Neuron (in vitro differentiated cells): ENCODE results near the gene NLK.

Experiments
- H2AFZ ChIP-seq: one replicate; pipeline ENCODE4 v1.6.1; 2013; ENCODE audit warnings: low read depth, mild to moderate bottlenecking, inconsistent platforms, low read length, moderate library complexity
- H3K27me3 ChIP-seq: one replicate; pipeline ENCODE4 v1.6.1; 2013; ENCODE audit warnings: low read length; ENCODE audit not compliant: insufficient read depth
- H3K36me3 ChIP-seq: one replicate; pipeline ENCODE4 v1.6.1; 2013; ENCODE audit warnings: low read length; ENCODE audit not compliant: insufficient read depth
- H3K4me1 ChIP-seq: one replicate; pipeline ENCODE4 v1.6.1; 2013; ENCODE audit warnings: low read length; ENCODE audit not compliant: insufficient read depth
- H3K4me3 ChIP-seq: 2 replicates; pipeline ENCODE4 v1.5.1; 2013; ENCODE audit warnings: mild to moderate bottlenecking, low read length, moderate library complexity
- H3K9me3 ChIP-seq: one replicate; pipeline ENCODE4 v1.6.1; 2013; ENCODE audit warnings: low read length

The NLK gene

GRCh38 chr17:28041844-28042656 is 427 bp upstream of the NLK start:
- peaks cover 6% of the 10 kb centered on the region for H3K36me3 ChIP-seq
- H3K4me1 ChIP-seq, result peaks cover 32% of the 10 kb centered on the region
- H3K27me3 ChIP-seq, result no peaks in the 10 kb centered on the region
- H3K4me3 ChIP-seq, result peak overlapping the region; percentile 80
- no peak overlapping the region for H2AFZ ChIP-seq
- no peaks in the 10 kb centered on the region for H3K9me3 ChIP-seq

- peaks cover 6% of the 10 kb centered on the region for H3K36me3 ChIP-seq
- H2AFZ ChIP-seq, result no peak overlapping the region
Measured at GRCh38 chr17:28042721-28043291, 329 bp downstream of the NLK start.

GRCh38 chr17:28043296-28043695 is 819 bp downstream of the NLK start:
- no peak overlapping the region for H2AFZ ChIP-seq
- no peaks in the 10 kb centered on the region for H3K9me3 ChIP-seq
- peak overlapping the region; percentile 20 for H3K4me3 ChIP-seq
- H3K4me1 ChIP-seq, result peaks cover 38% of the 10 kb centered on the region
- H3K36me3 ChIP-seq, result peaks cover 6% of the 10 kb centered on the region
- H3K27me3 ChIP-seq, result no peaks in the 10 kb centered on the region

More at GRCh38 chr17:28042721-28043291, 329 bp downstream of the NLK start:
- H3K9me3 ChIP-seq, result no peaks in the 10 kb centered on the region
- H3K27me3 ChIP-seq, result no peaks in the 10 kb centered on the region
- H3K4me3 ChIP-seq, result peak overlapping the region; percentile 80
- H3K4me1 ChIP-seq, result peaks cover 35% of the 10 kb centered on the region

- H2AFZ ChIP-seq, result no peak overlapping the region
- peaks cover 6% of the 10 kb centered on the region for H3K36me3 ChIP-seq
- H3K9me3 ChIP-seq, result no peaks in the 10 kb centered on the region
- H3K4me3 ChIP-seq, result peak overlapping the region; percentile 20
- peaks cover 38% of the 10 kb centered on the region for H3K4me1 ChIP-seq
- H3K27me3 ChIP-seq, result no peaks in the 10 kb centered on the region
Measured at GRCh38 chr17:28043741-28044140, 1.3 kb downstream of the NLK start.

GRCh38 chr17:28045304-28045703 is 2.8 kb downstream of the NLK start:
- Histone ChIP-seq H3K4me1 (peaks cover 38% of the 10 kb centered on the region), H3K27me3 (no peaks in the 10 kb centered on the region), H3K36me3 (peaks cover 6% of the 10 kb centered on the region), H3K9me3 (no peaks in the 10 kb centered on the region), H2AFZ (no peak overlapping the region), H3K4me3 (no peak overlapping the region)

GRCh38 chr17:28046034-28046825 is 3.8 kb downstream of the NLK start:
- H3K27me3 ChIP-seq, result no peaks in the 10 kb centered on the region
- H3K9me3 ChIP-seq, result no peaks in the 10 kb centered on the region
- no peak overlapping the region for H3K4me3 ChIP-seq
- H2AFZ ChIP-seq, result no peak overlapping the region
- peaks cover 33% of the 10 kb centered on the region for H3K4me1 ChIP-seq
- H3K36me3 ChIP-seq, result peaks cover 6% of the 10 kb centered on the region

GRCh38 chr17:28047806-28048205 is 5.3 kb downstream of the NLK start:
- Histone ChIP-seq H3K4me1 (peaks cover 27% of the 10 kb centered on the region), H3K9me3 (no peaks in the 10 kb centered on the region), H3K4me3 (no peak overlapping the region), H3K27me3 (no peaks in the 10 kb centered on the region), H3K36me3 (peaks cover 6% of the 10 kb centered on the region), H2AFZ (no peak overlapping the region)

- Histone ChIP-seq H3K27me3 (no peaks in the 10 kb centered on the region), H3K9me3 (no peaks in the 10 kb centered on the region), H2AFZ (no peak overlapping the region), H3K4me1 (peaks cover 18% of the 10 kb centered on the region), H3K36me3 (peaks cover 6% of the 10 kb centered on the region), H3K4me3 (no peak overlapping the region)
Measured at GRCh38 chr17:28049071-28049470, 6.6 kb downstream of the NLK start.

- no peaks in the 10 kb centered on the region for H3K36me3 ChIP-seq
- no peak overlapping the region for H3K4me3 ChIP-seq
Measured at GRCh38 chr17:28053044-28053670, 10.7 kb downstream of the NLK start.

GRCh38 chr17:28053725-28054124 is 11.2 kb downstream of the NLK start:
- Histone ChIP-seq H3K36me3 (no peaks in the 10 kb centered on the region), H3K4me1 (peaks cover 2% of the 10 kb centered on the region), H3K9me3 (no peaks in the 10 kb centered on the region), H3K27me3 (no peaks in the 10 kb centered on the region), H2AFZ (no peak overlapping the region), H3K4me3 (no peak overlapping the region)

More at GRCh38 chr17:28053044-28053670, 10.7 kb downstream of the NLK start:
- no peaks in the 10 kb centered on the region for H3K27me3 ChIP-seq
- no peak overlapping the region for H2AFZ ChIP-seq
- H3K4me1 ChIP-seq, result peaks cover 2% of the 10 kb centered on the region
- no peaks in the 10 kb centered on the region for H3K9me3 ChIP-seq

GRCh38 chr17:28055546-28056275 is 13.2 kb downstream of the NLK start:
- H3K27me3 ChIP-seq, result no peaks in the 10 kb centered on the region
- H3K36me3 ChIP-seq, result no peaks in the 10 kb centered on the region
- H2AFZ ChIP-seq, result no peak overlapping the region
- peaks cover 2% of the 10 kb centered on the region for H3K4me1 ChIP-seq
- H3K9me3 ChIP-seq, result no peaks in the 10 kb centered on the region
- no peak overlapping the region for H3K4me3 ChIP-seq

GRCh38 chr17:28056276-28056620 is 13.8 kb downstream of the NLK start:
- H2AFZ ChIP-seq, result no peak overlapping the region
- no peak overlapping the region for H3K4me3 ChIP-seq

More at GRCh38 chr17:28056276-28056620, 13.8 kb downstream of the NLK start:
- no peaks in the 10 kb centered on the region for H3K36me3 ChIP-seq
- no peaks in the 10 kb centered on the region for H3K27me3 ChIP-seq
- H3K4me1 ChIP-seq, result peaks cover 2% of the 10 kb centered on the region
- H3K9me3 ChIP-seq, result no peaks in the 10 kb centered on the region
